Vagina (tissue), 2 donors: Measurements from ENCODE around the gene LDLRAD3. TPM values are rescaled to one million over a fixed set of nuclear protein-coding genes. Genes with fewer than 3 reads are reported as not detected.

ENCODE experiments used
- DNase-seq, 2 donors: peaks; one replicate each; pipeline ENCODE4 v3.0.0-alpha.2; 2017; ENCODE audit errors: extremely low spot score in 2 of 2
- H3K27ac ChIP-seq: fragments of 200-600 bp; sonication (generic); one replicate; pipeline ENCODE4 v1.5.1; 2019
- H3K27me3 ChIP-seq: fragments of 200-600 bp; sonication (generic); one replicate; pipeline ENCODE4 v1.5.1; 2019
- H3K36me3 ChIP-seq, 2 donors: fragments of 200-600 bp; sonication (generic); one replicate each; pipeline ENCODE4 v1.5.1; 2017 to 2019
- H3K4me1 ChIP-seq: fragments of 200-600 bp; sonication (generic); one replicate; pipeline ENCODE4 v1.5.1; 2019
- H3K4me3 ChIP-seq, 2 donors: fragments of 200-600 bp; sonication (generic); 1 replicate in 1 of 2; 2 replicates in 1 of 2; pipeline ENCODE4 v1.5.1; 2016 to 2019
- H3K9me3 ChIP-seq: fragments of 200-600 bp; sonication (generic); one replicate; pipeline ENCODE4 v1.5.1; 2019
- POLR2A ChIP-seq, 2 donors: fragments of 450-650 bp; IDR thresholded peaks; one replicate each; pipeline ENCODE4 v1.6.1; 2017; ENCODE audit warnings: antibody characterized with exemption in 2 of 2, mild to moderate bottlenecking in 2 of 2, moderate library complexity in 2 of 2
- POLR2AphosphoS5 ChIP-seq, 2 donors: sonication (generic); formaldehyde crosslinking; IDR thresholded peaks; one replicate each; pipeline ENCODE4 v1.9.0; 2017; ENCODE audit warnings: antibody characterized with exemption in 2 of 2, mild to moderate bottlenecking in 2 of 2, low read depth in 1 of 2; ENCODE audit not compliant: insufficient read depth in 1 of 2
- intact Hi-C: fragments of 100-400 bp; cut with DNase I; formaldehyde crosslinking; loops from one replicate; pipeline ENCODE4 v1.15.1; 2023
- total RNA-seq: library from RNA; depleted of rRNA; stranded (reverse); fragments of >200 nt; gene quantifications from one replicate; pipeline ENCODE4 v1.2.3, GENCODE V29; 2016
- TF ChIP-seq, protein P1 (sequence below), 3 experiments: fragments of 450-650 bp in 2 of 3; fragments of 200-600 bp in 1 of 3; sonication (generic) in 1 of 3; IDR thresholded peaks; one replicate each; pipeline ENCODE4 v1.5.1; 2017 to 2019; ENCODE audit warnings: antibody characterized with exemption in 3 of 3, mild to moderate bottlenecking in 2 of 3, moderate library complexity in 2 of 3

The LDLRAD3 gene
- total RNA-seq, 1 donor from 2014 or later: 34.4 TPM

DNA sequence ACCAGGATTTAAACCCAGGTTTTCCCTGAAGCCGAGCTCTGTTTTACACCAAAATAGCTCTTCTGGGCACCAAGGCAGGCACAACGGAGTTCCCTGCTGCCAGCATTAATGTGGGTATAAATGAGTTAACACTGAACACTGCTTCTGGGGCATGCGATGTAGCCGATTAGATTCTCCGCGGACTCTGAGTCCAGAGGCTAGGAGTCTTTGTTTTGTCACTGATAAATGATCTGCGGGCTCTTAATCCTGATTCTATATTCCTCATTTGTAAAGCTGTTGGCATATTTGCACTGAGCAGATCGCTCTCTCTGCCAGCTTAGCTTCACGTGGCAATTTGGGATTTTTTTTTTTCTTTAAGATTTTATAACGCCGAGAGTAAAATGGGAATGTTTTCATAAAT is 16.8 kb upstream of the LDLRAD3 start:
- H3K36me3 ChIP-seq: no peaks in the 10 kb centered on the region
- H3K9me3 ChIP-seq: no peaks in the 10 kb centered on the region
- no peaks in the 10 kb centered on the region for H3K27me3 ChIP-seq
- DNase-seq: no peak
- no peak for TF ChIP-seq POLR2A (IDR thresholded peaks at IDR 0.05)
- TF ChIP-seq, protein P1, sequence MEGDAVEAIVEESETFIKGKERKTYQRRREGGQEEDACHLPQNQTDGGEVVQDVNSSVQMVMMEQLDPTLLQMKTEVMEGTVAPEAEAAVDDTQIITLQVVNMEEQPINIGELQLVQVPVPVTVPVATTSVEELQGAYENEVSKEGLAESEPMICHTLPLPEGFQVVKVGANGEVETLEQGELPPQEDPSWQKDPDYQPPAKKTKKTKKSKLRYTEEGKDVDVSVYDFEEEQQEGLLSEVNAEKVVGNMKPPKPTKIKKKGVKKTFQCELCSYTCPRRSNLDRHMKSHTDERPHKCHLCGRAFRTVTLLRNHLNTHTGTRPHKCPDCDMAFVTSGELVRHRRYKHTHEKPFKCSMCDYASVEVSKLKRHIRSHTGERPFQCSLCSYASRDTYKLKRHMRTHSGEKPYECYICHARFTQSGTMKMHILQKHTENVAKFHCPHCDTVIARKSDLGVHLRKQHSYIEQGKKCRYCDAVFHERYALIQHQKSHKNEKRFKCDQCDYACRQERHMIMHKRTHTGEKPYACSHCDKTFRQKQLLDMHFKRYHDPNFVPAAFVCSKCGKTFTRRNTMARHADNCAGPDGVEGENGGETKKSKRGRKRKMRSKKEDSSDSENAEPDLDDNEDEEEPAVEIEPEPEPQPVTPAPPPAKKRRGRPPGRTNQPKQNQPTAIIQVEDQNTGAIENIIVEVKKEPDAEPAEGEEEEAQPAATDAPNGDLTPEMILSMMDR (IDR thresholded peaks at IDR 0.05): no peak
- TF ChIP-seq POLR2AphosphoS5 (IDR thresholded peaks at IDR 0.05; ENCODE audit: insufficient read depth in 1 of 2, low read depth in 1 of 2): no peak
- peak overlapping the region in 1 of 2 donors; percentile 5 for H3K4me3 ChIP-seq
- H3K4me1 ChIP-seq: peaks cover 19% of the 10 kb centered on the region
- H3K27ac ChIP-seq: no peak overlapping the region
- intact Hi-C loops: no loop called here

DNA sequence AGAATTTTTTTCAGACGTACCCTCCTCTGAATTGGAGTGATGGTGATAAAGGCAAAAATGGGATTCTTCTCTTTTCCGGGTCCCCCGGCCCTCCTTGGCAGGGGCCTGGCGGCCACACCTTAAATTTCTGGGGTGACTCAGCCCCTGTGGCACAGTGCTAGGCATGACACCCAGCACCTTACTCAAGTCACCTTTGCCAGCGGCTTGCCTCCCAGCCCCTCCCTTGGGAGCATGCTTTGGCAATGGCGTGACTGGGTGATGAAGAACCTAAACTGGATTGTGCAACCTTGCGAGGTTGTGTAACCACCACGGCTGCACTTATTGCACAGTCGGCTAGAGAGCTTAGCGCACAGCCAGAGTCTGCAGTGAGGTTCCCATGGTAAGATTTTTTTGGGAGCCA is 16.2 kb upstream of the LDLRAD3 start:
- Histone ChIP-seq H3K27ac (no peak overlapping the region), H3K9me3 (no peaks in the 10 kb centered on the region), H3K4me1 (peaks cover 19% of the 10 kb centered on the region), H3K4me3 (peak overlapping the region in 1 of 2 donors; percentile 5), H3K27me3 (no peaks in the 10 kb centered on the region), H3K36me3 (no peaks in the 10 kb centered on the region)
- intact Hi-C loops: no loop called here
- peak; percentile 96 to 97 for DNase-seq
- TF ChIP-seq, protein P1 (IDR thresholded peaks at IDR 0.05): no peak
- TF ChIP-seq POLR2AphosphoS5 (IDR thresholded peaks at IDR 0.05; ENCODE audit: insufficient read depth in 1 of 2, low read depth in 1 of 2): peak; percentile 74 to 79

DNA sequence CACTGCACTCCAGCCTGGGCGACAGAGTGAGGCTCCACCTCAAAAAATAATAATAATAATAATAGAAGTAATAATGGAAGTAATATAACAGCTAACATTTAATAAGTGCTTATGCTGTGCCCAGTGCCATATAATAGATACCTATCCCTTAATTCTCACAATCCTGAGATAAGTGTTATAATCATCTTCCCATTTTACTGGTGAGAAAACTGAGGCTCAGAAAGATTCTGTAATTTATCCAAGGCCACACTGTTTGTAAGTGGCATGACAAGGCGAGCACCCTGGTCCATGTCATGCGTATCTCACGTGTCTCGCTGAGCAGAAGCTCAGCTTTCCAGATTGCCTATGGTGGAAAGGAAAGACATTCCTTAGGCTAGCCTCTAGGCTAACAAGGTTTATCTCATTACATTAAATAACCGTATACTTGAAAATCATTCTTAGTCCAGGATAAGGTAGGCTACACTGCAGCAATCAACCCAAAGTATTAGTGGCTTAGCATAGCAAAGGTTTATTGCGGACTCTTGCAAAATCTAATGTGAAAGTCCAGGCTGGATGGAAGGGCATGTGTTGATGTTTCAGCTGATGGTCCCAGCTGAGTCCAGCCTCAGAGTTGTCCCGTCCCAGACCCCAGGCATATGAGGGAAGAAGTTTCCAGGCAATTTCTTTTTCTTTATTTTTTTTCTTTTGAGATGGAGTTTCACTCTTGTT is 15.0 kb upstream of the LDLRAD3 start:
- H3K27me3 ChIP-seq: no peaks in the 10 kb centered on the region
- no peak overlapping the region for H3K4me3 ChIP-seq
- intact Hi-C loops: no loop called here
- TF ChIP-seq, protein P1 (IDR thresholded peaks at IDR 0.05): no peak
- TF ChIP-seq POLR2A (IDR thresholded peaks at IDR 0.05): no peak
- no peak for TF ChIP-seq POLR2AphosphoS5 (IDR thresholded peaks at IDR 0.05; ENCODE audit: insufficient read depth in 1 of 2, low read depth in 1 of 2)
- H3K4me1 ChIP-seq: peaks cover 19% of the 10 kb centered on the region
- no peaks in the 10 kb centered on the region for H3K9me3 ChIP-seq
- no peak for DNase-seq
- H3K36me3 ChIP-seq: no peaks in the 10 kb centered on the region
- no peak overlapping the region for H3K27ac ChIP-seq

DNA sequence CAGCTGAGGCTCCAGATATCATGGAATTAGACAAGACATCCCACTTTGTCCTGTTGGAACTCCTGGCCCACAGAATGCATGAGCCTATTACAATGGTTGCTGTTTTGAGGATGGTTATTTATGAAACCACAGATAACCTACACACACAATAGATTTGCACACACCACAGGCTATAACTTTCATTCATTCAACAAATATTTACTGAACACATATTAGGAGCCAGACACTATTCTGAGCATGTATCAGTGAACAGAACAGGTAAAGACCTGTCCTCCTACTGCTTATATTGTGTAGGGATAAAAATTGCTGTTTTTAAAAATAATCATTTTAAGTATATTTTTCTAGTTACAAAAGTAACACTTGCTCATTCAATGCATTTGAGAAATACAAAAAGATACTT is 13.4 kb upstream of the LDLRAD3 start:
- no peak overlapping the region for H3K4me3 ChIP-seq
- H3K9me3 ChIP-seq: no peaks in the 10 kb centered on the region
- H3K27ac ChIP-seq: no peak overlapping the region
- peaks cover 19% of the 10 kb centered on the region for H3K4me1 ChIP-seq
- TF ChIP-seq POLR2AphosphoS5 (IDR thresholded peaks at IDR 0.05; ENCODE audit: insufficient read depth in 1 of 2, low read depth in 1 of 2) (no peak), POLR2A (IDR thresholded peaks at IDR 0.05) (no peak)
- TF ChIP-seq, protein P1 (IDR thresholded peaks at IDR 0.05): no peak
- no peak for DNase-seq
- intact Hi-C loops: no loop called here
- H3K36me3 ChIP-seq: no peaks in the 10 kb centered on the region
- H3K27me3 ChIP-seq: no peaks in the 10 kb centered on the region

DNA sequence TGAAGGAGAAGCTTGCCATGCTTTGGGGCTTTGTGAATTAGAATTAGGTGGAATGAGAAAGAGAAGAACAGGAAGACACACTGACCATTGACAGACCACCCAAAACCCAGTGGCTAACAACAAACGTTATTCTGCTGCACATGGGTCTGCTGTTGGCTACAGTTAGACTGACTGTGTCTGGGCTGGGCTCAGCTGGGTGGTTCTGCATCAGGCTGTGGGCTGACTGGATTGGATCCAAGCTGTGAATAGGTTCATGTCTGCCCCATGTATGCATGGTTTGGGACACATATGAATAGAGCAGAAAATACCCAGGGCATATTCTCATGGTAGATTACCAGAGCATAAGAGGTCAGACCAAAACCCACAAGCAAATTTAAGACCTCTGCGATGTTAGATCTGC is 11.7 kb upstream of the LDLRAD3 start:
- H3K4me1 ChIP-seq: peaks cover 16% of the 10 kb centered on the region
- intact Hi-C loops: no loop called here
- no peaks in the 10 kb centered on the region for H3K36me3 ChIP-seq
- TF ChIP-seq POLR2A (IDR thresholded peaks at IDR 0.05) (no peak), POLR2AphosphoS5 (IDR thresholded peaks at IDR 0.05; ENCODE audit: insufficient read depth in 1 of 2, low read depth in 1 of 2) (no peak)
- TF ChIP-seq, protein P1 (IDR thresholded peaks at IDR 0.05): no peak
- H3K27ac ChIP-seq: no peak overlapping the region
- no peaks in the 10 kb centered on the region for H3K27me3 ChIP-seq
- no peak overlapping the region for H3K4me3 ChIP-seq
- DNase-seq: no peak
- no peaks in the 10 kb centered on the region for H3K9me3 ChIP-seq
